UCSD-AML1 (cell line): ENCODE data around the gene ATP8A2.

Source experiments
- DNase-seq: peaks from one replicate; lab custom pipeline; 2025; ENCODE audit not compliant: unreplicated experiment; lab: John Stamatoyannopoulos, UW

The ATP8A2 gene

GRCh38 chr13:25380741-25381324 is 9.1 kb downstream of the ATP8A2 start:
- no peak for DNase-seq

DNA sequence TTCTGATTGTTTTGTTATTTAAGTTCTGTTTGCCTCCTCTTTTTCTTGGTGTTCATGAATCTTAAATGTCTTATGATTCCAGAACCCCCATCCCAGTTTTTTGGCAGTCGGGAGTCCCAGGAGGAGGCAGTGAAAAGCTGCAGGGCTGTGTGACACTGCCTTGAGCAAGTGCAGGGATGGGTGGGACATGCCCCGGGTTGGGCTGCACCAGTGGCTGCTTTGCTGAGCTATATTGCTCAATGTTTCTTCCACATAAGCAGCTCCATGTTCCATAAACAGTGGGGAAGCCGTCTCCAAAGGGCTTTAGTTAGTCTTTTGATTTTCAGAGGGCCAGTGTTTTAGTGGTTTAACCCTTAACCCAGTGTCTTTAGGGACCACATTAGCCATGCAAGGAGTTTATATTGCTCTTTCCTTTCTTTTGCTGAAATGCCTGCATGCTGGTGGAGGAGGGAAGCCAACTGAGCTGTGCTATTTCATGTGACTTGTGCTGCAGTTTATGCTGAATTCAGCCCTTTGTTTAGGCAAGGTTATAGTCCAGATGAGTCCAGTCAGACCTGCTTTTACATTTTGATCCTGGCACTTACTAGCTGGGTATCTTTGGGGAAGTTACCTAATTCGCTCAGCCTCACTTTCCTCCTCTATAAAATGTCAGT is 13.1 kb downstream of the ATP8A2 start:
- no peak for DNase-seq

DNA sequence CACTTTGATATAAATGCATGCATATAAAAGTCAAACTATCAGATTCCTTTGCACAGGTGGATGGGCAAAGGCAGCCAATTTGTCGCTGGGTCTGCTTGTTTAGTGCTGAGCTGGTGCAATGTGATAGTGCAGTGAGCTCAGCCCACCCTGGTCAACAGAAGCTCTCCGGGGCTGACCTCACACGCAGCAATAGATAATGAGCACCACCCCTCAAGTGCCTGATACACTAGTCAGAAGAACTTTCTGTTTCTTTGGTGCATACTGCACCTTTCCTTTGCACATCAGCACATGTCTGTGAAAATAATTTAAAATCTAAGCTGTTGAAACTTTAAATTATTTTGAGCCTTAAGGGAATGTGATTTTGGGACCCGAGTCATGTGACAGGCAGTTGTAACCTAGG is 20.2 kb downstream of the ATP8A2 start:
- DNase-seq, result no peak

- DNase-seq, result no peak
Measured at GRCh38 chr13:25394402-25395060, 22.8 kb downstream of the ATP8A2 start.

GRCh38 chr13:25397763-25398162 is 26.0 kb downstream of the ATP8A2 start:
- DNase-seq, result no peak

- DNase-seq, result no peak
Measured at GRCh38 chr13:25400925-25401324, 29.2 kb downstream of the ATP8A2 start.

- no peak for DNase-seq
Measured at GRCh38 chr13:25401958-25402357, 30.2 kb downstream of the ATP8A2 start.

DNA sequence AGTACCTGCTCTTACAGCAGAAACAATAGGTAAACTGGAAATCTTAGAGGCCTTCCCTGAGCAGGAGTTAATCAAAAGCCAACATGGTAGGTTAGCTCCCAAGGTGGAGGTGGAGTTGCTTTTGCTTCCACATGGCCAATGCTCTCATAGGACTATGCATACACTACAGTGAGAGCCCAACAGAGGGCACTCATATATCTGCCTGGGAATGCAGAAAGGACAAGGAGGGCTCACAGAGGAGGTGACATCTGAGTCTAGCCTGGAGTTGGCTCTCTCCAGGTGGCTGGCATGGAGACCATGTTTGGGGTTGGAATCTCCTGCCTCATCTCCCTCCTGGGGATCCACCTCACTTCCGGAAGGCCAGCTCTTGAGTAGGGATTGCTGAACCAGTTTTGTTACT is 34.6 kb downstream of the ATP8A2 start:
- no peak for DNase-seq

DNA sequence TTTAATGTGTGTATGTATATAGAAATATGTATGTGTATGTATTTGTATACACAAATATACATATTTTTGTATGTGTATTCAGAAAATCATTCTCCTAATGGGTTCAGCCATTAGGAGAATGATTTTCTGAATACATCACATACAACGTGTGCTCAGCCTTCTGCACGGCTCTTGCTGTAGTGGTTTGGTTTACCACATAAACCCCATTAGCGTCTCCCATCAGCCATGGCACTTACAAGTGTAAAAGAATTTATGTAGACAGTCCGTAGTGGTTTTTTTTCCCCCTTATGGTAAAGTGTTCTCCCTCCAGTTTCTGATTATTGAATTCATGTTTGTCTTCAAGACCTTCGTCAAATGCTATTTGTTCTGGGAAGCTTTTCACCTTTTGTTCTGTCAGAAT is 38.2 kb downstream of the ATP8A2 start:
- no peak for DNase-seq

- no peak for DNase-seq
Measured at GRCh38 chr13:25415241-25415640, 43.5 kb downstream of the ATP8A2 start.

DNA sequence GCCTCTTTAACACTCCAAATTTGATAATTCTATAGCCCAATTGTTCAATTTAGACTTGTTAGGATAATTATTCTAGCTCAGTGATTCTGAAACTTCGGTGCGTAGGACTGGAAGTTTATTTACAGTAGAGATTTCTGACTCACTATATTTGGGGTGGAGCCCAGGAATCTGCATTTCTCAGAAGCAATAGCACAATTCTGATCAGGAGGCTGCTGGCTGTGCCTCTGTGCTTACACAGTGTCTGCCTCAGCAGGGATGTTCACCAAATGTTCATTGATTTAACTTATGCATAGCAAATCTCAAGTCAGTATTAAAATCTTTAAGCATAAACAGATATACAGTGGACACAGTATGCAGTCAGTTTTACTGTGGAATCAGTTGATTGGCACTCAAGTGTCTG is 45.8 kb downstream of the ATP8A2 start:
- no peak for DNase-seq

- DNase-seq, result no peak
Measured at GRCh38 chr13:25420161-25420560, 48.4 kb downstream of the ATP8A2 start.

GRCh38 chr13:25421612-25422011 is 49.8 kb downstream of the ATP8A2 start:
- no peak for DNase-seq

GRCh38 chr13:25422153-25422552 is 50.4 kb downstream of the ATP8A2 start:
- DNase-seq, result no peak

DNA sequence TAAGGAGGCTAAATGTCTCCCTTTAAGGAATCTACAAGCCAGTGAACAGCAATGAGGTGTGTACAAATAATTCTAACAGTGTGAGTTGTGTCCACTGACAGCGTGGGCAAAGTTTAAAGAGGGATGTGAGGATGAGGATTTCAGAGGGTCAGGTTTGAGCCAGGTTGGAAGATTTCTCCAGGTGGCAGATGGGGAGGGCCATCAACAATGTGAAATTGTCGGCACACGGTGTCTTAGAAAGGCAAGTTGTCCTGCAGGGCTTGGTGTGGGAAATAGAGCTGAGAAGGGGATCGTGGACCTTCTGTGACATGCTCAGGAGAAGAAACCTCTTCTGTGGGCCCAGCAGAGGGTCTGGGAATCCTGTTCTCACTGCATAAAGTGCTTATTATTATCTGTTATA is 52.1 kb downstream of the ATP8A2 start:
- DNase-seq, result no peak

DNA sequence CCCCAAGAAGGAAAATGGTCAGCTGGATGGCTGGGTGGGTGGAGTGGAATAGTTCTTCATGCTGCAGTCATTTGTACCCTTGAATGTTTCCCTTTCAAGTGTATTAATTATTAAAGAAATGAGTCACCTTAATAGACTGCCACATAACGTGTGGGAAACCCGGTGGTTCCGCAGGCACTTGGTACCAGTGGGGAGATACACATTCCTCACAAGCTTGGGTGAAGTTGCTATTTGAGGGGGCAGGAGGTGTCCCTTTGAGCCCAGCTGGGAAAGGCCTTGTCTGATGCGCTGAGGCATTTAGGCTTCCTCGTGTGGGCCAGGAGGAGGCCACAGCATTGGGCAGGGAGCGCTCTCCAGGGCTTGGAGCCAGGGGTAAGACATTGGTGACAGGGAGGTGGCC is 57.7 kb downstream of the ATP8A2 start:
- no peak for DNase-seq

GRCh38 chr13:25432691-25433090 is 60.9 kb downstream of the ATP8A2 start:
- no peak for DNase-seq

- DNase-seq, result peak; percentile 12
Measured at GRCh38 chr13:25440061-25440460, 68.3 kb downstream of the ATP8A2 start.

DNA sequence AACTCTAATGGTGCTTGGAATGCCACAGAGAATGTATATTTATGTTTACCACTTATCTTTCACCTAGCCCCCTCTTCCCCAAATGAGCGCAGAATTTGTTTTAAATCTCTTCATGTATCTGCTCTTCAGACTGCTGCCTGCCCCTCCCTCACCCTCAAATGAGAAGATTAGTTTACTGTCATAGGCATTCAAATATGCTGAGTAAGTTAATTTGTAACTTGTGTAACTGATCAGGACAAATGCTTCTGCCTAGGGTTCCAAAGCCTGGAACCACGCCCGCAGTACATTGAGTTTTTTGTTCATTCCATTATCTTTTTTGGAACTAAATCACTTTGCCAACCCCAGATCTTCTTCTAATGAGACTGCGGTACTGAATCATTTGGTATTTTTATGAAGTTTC is 74.5 kb downstream of the ATP8A2 start:
- DNase-seq, result no peak

DNA sequence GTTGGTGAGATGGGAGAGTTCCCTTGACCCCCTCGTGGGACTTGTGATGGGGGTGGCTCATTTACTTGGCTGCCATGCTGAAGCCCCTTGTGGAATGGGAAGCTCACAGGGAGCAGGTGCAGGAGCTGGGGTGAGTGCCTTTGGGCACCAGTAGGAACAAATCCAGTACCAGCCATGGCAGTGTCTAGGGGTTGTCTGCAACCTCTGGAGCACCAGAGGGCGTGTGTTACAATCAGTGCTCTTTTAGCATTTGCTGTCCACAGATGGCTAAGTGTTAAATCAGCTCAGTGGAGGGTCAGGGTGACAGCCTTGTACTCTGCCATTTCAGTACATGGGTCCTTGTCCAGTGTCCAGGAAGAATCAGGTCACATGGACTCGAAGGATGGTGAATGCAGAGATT is 75.6 kb downstream of the ATP8A2 start:
- DNase-seq, result no peak

GRCh38 chr13:25453850-25454365 is 82.1 kb downstream of the ATP8A2 start:
- DNase-seq, result no peak

GRCh38 chr13:25455146-25455545 is 83.4 kb downstream of the ATP8A2 start:
- no peak for DNase-seq
